Stimulated activated CD8-positive, alpha-beta memory T cell treated with anti-CD3 and anti-CD28 coated beads, Interleukin-2, amount 100 ng/mL, for 1 hour (primary cell): ENCODE results near the gene ZEB2.

Experiments used
- DNase-seq, 2 donors: peaks; one replicate each; pipeline ENCODE4 v3.0.0-alpha.2; 2020; ENCODE audit warnings: low read depth in 2 of 2

ZEB2 gene

DNA sequence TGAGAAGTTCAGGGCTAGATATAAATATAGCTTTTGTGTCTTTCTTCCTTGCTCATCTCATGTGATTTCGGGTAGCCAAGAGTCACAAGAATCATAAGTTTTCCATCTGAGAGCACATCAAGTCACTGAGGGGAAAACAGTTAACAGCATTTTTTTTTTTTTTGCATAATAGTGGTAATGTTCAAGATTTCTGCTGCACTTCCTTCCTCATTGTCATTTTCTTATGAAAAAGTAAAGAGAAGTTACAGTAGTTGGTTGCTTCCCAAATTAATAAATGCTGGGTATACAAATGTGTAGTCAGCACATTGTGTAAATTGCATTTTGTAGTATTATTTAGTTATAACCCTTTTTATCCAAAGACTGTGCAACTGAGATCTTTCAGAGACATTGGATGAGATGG, 93.6 kb downstream of the ZEB2 start:
- DNase-seq, result no peak

DNA sequence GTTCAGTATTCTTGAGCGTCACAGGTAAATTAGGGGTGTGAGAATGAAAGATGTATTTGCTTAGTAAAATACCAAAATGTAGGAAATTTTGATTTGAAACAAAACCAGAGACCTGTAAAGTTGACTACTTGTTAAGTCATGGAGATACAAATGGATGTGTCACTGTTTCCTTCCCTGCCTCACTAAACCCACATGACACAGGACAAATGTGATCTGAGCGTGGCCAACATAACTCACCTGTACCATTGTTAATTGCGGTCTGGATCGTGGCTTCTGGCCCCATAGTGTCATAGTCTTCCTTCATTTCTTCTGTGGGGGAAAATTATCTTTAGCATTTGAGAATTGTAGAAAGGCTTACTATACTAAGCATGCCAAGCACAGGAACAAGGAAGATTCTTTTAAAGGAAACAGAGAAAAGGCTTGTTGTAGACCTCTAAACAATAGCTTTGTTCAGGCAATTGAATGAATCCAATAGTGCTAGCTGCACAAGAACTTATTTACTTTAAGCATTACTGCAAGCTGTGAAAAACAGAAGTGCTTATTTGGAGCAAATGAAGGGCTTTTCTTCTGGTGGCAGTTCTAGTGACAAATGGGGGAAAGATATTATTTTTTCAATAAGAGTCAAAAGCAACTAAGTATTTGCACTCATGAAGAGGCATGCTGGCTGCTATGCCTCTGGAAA, 95.2 kb downstream of the ZEB2 start:
- no peak for DNase-seq

DNA sequence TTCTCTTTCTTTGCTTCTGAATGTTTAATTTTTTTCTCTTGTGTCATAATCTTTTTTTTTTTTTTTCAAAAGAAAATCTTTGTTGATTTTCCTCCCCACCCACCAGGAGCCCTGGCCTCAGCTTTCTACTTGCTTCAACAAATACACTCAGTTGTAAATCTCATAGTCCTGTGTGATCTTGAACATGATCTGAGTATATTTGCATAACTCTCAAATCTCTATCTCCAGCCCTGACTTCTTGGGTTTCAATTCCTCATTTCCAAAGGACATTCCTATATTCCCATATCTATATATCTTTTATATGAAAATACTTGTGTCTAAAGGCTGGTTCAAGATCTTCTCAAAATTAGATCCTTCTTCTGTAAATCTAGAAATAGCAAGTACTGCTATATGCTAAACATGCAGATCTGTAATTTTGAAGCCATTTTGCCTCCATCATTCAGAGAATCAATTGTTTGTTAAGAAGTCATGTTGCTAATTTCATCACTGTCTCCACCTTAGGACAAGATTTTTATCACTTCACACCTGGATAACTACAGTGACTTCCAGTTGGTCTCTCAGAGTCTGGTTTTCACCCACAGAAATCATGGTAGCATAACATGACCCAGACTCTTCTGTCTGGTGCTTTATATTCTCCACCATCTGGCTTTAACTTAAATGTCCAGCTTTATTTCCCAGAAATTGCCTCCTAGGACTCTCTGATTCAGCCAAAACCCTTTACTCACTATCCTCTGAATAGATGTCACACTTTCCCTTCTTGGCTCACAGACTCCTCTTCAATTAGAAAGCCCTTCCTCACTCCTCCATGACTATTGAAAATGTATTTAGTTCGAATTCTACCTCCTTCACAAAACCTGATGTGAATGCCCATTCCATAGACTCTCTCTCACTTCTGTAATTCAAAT, 98.1 kb downstream of the ZEB2 start:
- DNase-seq, result no peak

DNA sequence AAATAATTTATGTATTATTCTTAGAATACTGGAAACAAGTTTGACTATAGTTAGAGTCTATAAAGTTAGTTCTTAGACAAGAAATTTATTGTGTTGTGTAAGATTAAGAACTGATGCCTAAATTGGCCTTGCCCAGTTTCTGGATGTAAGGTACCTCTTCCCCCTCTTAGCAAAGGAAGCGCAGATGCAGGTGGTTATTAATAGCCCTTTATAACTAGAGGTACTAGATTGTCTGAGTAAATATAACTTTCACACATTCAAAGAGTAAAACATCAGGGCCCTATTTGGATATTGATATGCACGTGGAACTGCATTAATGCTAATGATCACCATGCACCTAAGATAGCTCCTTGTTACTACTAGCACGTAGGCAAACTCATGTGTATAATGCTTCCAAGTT, 100.7 kb downstream of the ZEB2 start:
- DNase-seq, result no peak

DNA sequence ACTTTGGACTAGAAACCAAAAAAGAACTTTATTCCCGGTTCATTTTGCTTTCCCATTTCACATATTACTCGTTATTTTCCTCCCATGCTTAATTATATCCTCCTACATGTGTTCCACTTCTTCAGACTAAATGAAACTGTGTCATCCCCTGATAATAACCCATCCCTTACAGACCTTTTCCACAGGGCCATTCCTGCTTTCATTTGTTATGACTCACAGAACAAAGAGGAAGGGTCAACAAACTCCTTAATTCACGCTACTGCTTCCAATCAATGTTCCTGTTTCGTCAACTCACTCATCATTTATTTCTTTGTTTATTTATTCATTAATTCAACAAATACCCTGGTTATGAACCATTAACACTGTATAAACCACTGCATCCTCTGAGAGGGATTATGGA, 104.5 kb downstream of the ZEB2 start:
- DNase-seq, result no peak

DNA sequence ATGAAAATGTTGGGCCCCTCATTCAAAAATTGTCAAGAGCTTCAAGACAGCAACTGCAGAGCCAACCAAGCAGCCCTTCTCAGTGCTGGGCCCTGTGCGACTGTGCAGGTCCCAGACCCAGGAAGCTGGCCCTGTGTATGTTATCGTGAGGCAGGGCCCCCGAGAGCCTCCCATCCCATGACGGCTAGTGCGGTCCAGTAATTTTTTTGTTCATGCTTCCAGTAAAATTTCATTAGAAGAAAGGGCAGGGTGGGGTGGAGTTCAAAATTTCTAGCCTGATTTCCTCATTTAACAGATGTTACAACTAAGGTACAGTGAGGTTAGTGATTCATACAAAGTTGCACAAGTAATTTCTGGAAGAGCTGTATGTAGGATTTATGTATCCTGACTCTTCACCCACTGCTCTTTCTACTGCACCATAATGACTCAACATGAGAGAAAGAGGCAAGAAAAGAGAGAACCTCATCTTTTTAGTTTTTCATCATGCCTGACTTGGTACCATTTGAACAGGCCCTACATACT, 105.5 kb downstream of the ZEB2 start:
- DNase-seq, result no peak

DNA sequence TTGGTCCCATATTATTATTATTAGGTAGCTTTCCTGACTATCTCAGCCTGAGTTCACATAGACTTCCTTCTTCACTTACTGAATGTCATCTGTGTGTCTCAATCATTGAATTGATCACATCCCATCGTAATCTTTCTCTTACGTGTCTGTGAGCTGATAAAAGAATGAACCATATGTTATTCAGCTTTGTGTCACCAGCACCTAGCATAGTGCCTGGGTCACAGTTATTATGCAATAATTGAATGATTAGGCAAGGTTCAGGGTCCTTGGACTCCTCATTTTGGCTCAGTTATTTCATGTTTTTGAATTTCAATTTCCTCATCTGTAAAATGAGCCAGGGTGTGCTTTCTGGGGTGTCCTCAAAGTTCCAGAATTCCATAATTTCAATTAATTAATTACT, 107.2 kb downstream of the ZEB2 start:
- no peak for DNase-seq

DNA sequence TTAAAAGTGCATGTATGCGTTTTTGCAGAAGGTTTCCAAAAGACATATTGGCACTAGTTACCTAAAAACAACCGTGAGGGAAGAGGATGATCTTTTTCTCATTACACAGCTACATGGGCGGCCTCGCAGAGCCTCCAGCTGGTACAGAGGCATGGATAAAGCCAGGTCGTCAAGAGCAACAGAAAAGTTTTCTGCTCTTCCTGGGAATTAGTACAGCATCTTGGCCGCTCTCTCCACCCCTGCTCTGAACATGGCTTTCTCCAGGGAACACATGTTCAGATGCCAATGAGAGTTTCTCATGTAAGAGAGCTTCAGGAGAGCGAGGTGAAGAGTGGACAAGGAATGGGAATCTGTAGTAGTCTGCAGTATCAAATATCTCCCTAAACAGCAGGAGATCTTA, 108.4 kb downstream of the ZEB2 start:
- DNase-seq, result no peak

DNA sequence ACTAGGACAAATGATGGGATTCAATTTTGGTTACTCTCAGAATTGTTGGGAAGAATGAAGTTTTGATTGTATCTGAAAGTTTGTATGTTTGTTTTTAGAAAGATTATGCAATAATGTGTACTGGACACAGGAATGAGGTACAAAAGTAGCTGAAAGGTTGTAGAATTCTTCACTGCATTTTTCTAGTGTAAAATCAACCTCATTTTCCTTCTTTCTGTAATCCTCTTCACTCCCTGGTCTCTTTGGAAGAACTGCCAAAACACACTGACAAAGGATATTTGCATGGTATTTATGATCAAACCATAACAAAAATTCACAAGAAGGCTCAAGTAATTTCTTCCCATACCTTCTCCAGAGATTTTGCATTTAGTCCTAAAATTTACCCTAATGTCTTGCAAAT, 110.7 kb downstream of the ZEB2 start:
- DNase-seq, result no peak

DNA sequence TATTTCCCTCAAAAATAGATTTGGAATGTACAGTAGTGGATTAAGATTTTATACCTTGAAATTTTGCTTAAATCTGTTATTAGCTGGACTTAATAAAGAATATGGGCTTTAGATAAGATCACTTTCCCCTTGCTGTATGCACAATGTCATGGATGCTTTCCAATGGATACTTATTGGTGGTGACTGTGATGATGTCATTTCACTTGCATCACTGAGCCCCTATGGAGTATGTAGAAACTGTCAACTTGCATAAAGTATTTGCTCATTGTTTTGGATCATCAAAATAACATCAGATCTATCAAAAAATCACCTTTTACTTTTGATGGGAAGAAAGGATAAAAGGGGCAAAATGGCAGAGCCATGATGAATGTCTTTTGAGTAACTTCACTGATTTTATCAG, 112.7 kb downstream of the ZEB2 start:
- no peak for DNase-seq

DNA sequence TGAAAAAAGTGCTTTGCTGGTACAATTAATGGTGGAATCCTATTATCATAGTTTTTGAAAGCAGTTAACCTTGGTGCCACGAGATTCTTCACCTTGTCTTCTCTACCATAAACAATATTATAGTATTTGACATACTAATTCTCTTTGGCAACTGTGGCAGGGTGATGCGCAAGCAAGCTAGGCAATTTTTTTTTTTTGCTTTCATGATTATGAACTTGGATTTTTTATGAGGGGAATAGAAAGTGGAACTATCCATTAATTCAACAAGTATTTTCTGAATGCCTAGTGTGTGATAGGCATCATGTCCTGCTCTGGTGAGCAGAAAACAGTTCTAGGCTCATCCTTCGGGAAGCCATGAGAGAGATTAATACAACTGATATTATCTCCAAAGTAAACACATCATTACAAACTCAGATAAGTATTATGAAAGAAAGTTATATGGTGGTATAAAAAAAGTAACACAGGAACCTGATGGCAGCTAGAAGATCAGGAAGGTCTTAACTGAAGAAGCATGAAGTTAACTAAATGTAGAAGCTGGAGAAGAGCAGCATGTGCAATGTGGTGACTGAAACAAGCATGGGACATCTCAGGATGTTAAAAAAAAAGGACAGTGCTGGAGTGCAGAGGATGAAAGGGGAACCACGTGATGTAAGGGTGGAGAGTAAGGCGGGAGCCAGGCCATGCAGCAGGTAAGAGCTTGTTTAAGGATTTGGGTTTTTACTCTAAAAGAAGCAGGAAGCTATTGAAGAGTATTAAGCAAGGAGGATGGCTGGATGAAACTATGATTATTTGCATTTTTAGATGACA, 113.7 kb downstream of the ZEB2 start:
- no peak for DNase-seq

DNA sequence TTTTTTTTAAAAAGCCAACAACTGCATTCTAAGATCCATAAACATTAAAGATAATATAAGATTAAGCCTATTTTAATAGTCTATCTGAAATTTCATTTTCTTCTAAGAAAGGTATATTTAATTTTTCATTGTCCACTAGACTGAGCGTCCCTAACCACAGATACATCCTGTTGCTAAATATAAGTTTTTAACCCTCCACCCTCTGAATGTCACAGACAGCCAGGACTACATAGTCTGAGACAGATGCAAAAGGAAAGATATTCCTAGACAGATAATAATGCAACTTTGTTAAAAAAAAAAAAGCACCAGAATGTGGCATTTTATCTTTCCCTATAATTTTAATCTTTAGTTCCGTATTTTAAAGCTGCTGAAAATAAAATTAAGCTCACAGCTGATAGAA, 114.6 kb downstream of the ZEB2 start:
- no peak for DNase-seq

DNA sequence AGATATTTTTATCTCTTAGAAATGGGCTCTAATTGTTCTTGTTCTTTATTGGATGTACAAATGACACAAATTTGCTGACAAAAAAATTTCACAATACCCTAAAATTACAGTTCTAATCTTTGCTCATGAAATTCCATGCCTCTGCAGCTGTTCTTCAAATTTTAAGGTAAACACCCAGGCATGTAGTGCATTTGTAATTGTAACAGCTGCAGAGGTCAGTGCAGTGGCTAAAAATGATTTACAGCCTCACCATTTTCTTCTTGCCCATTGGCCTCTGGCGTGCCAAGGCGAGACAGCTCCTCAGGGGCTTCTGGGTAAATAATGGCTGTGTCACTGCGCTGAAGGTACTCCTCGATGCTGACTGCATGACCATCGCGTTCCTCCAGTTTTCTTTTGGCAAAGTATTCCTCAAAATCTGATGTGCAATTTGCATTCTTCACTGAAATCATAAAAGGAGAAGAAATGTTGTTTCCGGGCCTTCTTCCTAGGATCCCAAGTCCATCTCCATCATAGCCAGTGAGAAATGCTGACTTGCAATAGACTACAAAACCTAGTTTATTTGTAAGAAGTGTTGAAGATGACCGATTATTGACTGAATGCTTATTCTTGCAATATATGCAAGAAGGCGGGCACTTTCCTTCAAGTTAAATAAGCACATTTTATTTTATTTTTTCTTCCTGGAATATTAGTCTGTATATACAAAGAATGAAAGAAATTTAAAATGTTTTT, 115.2 kb downstream of the ZEB2 start:
- DNase-seq, result no peak

DNA sequence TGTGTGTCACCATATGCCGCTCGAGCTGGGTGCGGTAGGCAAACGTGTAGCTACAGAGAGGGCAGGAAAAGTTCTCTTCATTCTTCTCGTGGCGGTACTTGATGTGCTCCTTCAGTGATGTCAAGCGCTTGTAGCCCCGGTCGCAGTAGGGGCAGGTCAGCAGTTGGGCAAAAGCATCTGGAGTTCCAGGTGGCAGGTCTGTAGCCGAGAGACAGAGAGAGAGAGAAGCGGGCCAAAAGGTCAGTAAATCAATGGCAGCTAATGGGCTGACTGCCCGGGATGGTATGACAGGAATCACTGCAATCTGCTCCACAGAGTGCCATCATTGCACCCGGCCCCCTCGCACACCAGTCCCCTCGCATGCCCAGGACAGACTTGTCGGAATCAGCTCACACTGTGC, 116.0 kb downstream of the ZEB2 start:
- no peak for DNase-seq

DNA sequence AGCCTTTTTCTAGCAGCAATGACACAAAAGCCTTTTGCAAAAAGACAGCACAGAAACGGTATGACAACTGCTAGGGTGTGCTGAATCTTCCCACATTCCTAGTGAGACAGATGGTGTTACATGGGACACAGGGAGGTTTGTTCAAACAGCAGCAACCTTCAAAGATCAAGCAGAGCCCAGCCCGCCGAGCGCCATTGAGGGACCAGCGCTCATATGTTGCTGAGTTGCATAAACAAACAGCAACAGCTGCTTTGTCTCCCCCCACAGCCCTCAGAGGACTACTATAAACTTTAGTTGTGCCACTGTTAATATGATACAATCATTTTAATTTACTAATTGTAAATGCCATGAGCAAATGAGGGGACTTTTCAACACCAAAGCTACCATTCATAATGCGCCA, 117.7 kb downstream of the ZEB2 start:
- DNase-seq, result no peak

DNA sequence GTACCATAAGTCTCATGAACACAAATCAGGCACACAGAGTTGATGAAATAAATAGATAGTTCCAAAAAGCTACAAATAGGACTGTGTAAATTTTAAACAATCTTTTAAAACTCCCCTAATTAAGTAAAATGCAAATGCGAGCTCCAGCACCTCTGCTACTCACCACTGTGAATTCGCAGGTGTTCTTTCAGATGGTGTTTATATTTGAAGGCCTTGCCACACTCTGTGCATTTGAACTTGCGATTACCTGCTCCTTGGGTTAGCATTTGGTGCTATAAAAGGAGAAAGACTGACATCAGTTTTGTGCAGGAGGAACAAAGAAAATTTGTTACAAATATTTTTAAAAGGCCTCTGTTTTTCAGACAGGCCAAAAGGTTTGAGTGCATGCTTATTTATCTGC, 118.9 kb downstream of the ZEB2 start:
- no peak for DNase-seq

DNA sequence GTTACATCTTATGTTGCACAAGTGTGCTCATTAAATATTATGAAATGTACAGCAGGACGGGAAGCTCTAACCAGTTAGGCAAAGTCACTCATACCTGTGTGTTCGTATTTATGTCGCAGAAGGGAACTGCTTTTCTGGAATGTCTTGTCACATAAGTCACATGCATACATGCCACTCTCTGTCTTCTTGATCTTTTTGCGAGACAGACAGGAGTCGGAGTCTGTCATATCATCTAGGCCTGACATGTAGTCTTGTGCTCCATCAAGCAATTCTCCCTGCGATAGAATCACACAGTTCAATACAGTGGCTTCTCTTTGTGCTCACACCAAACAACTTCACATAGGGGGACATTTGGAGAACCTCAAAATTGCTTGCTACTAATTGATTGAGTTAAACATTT, 123.6 kb downstream of the ZEB2 start:
- no peak for DNase-seq

DNA sequence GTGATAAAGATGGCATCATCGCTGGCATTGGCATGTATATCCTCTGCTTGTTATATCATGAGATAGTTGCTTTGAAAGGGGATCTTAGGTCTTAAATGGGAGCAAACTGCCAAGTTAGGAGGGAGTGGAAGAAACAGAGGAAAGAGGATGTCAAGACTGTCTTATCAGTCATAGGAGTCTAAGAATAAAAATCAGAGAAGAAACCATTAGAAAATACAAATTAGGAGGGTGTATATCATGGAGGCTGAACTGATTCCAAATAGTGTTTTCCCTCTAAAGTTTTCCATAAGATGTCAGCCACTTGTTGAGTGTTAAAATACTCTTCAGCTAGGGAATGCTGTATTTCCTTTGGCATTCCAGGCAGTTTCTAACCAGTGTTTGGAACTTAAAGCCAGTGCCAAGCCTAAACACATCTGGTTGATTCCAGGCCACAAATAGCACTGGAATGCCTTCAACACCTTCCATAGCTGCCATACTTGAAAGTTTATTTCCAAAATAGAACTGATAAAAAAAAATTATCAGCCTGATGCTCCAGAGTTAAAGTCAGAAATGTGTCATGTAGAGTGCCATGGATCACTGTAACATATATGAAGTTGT, 129.4 kb downstream of the ZEB2 start:
- no peak for DNase-seq

DNA sequence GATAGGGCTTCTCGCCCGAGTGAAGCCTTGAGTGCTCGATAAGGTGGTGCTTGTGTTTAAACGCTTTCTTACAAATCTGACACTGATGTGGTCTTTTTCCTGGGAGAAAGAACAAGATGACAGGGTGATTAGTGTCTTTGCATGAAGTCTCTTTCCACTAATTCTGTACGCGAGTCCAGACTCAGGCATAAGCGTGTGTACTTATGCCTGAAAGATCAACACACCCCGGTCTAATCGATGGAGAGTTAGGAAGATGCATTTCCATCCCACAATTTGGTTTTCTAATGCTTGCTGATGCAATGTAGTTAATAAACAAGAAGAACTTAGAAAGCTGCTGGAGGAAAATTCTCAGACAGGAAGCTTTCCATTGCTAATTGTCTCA, 130.0 kb downstream of the ZEB2 start:
- DNase-seq, result no peak

DNA sequence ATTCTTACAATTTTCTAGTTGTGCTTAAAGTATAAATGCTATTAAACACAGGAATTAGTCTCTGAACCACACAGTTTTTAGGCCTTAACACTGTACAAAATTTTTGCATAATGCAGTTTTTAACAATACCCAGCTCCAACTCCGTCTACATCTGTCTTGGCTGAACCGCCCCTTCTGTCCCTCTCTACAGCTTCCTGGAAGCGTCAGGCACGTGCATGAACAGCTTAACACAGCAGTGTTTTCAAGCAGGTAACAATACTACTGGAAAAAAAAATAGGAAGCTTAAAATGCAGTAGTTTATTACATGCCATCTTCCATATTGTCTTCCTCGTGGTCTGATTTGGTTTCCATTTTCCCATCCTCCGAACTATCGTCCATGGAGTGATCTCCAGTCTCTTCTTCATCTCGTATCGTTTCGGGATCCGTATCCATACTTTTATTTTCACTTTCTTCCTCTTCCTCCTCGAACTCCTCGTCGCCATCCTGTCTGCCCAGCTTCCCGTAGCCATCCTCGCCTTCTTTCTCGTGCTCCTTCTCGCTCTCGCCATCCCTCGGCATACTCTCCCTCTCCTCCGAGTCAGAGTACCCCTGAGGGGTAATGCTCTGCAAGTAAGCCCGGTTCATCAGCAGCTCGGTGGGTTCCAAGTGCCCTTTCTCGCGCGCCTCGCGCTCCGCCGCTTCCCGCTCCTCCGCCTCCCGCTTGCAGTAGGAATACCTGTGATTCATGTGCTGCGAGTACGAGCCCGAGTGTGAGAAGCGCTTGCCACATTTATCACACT, 130.6 kb downstream of the ZEB2 start:
- no peak for DNase-seq

DNA sequence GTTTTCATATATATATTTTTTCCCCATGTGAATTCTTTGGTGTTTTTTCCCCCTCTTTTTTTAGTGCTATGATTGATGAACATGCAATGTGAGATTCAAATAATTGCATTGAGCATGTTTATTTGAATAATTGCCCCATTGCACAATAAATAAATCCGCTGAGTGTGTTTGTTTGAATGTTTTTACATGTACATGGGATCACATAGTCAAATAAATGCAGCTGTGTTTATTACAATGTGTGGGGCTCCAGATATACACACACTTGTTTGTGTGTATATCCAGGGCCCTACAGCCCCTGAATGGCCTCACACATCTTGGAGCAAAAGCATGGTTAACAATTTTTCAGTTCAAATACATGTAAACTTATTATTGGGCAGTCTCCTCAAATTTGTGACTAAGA, 134.5 kb downstream of the ZEB2 start:
- DNase-seq, result no peak
